ENCODE measurements around the gene TMEM123.
A peak's percentile ranks its signal among the peaks of the same experiment; 100 is the strongest.

The TMEM123 gene

DNA sequence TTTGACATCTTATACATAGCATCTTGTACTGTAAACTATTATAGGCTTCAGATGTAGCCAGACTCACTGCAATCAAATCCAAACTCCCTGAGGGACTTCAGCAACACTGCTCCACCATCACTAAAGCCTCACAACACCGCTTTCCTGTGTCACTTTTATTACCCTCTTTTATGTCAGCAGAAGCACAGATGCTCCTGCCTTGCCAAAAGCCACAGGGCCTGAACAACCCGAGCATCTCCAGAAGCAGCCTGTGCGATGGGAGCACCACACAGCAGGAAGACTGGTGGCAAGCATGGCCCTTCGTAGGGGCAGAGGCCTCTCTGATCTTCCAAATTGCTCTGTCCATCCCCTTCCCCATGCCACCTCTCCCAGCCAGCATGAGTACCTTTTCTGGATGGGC lies 22.9 kb downstream of the TMEM123 start:
- Mint-ChIP-seq H3K4me1 (ENCODE audit: low read depth) (peaks cover 89% of the 10 kb centered on the region), H3K27ac (peak overlapping the region; percentile 92), H3K36me3 (ENCODE audit: low read depth) (peaks cover 76% of the 10 kb centered on the region), H3K27me3 (no peaks in the 10 kb centered on the region), H3K9me3 (peaks cover 19% of the 10 kb centered on the region), H3K4me3 (no peak overlapping the region)

DNA sequence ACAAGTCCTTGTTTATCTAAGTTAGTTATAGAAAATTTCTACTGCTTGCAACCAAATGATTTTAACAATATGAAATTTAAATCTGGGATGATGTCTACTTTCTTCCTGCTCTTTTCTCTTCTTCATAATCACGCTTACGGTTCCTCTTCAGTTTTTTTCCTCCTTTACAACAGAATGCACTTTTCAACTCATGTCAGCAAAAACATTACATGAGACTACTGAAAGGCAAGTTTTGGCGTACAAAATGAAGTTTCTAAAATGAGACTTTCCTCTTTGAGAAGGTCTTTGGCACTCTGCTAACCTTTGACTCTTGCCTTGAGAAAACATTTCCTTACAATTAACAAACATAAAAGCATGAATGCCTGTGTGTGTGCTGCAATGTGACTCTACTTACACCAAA lies 23.3 kb downstream of the TMEM123 start:
- Mint-ChIP-seq H3K9me3 (peaks cover 15% of the 10 kb centered on the region), H3K27ac (peak overlapping the region; percentile 92), H3K27me3 (no peaks in the 10 kb centered on the region), H3K4me1 (ENCODE audit: low read depth) (peaks cover 88% of the 10 kb centered on the region), H3K36me3 (ENCODE audit: low read depth) (peaks cover 73% of the 10 kb centered on the region), H3K4me3 (no peak overlapping the region)

DNA sequence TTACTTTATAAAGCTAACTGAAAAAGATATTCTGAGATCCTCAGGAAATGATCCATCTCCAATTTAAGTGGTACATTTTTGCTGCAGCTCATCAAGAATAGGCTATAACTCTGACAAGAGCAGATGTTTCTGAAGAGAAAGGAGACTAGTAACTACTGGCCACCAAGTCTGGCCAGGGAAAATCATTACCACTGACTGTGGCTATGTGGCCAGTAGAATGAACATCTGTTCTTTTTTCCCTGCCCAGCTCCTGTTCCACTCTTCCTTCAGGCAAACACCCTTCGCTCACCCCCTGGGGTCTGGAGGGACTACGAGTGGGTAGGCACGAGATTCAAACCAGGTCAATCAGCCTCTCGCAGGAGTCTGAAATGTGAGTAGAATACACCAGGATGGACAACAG lies 23.9 kb downstream of the TMEM123 start:
- no peak overlapping the region for H3K27ac Mint-ChIP-seq
- H3K4me3 Mint-ChIP-seq, result no peak overlapping the region
- H3K27me3 Mint-ChIP-seq, result no peaks in the 10 kb centered on the region
- peaks cover 15% of the 10 kb centered on the region for H3K9me3 Mint-ChIP-seq
- peaks cover 67% of the 10 kb centered on the region for H3K36me3 Mint-ChIP-seq (ENCODE audit: low read depth)
- H3K4me1 Mint-ChIP-seq (ENCODE audit: low read depth), result peaks cover 88% of the 10 kb centered on the region

DNA sequence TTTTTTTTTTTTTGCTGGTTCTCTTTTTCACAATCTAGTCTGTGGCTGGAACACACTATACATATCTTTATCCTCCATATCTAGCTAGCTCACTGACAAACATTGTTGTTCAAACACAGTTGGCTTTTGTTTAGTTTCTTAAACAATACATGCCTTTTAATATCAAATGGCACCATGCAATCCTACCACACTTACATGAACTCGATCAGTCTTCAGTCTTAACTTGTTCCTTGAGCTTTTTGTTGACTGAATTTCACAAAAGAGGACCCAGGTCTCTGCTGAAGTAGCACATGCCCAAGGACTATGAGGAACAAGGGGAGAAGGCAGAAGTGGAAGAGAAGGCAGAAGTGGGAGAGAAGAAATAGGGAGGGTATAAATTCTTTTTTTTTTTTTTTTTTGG lies 25.5 kb downstream of the TMEM123 start:
- Mint-ChIP-seq H3K9me3 (peaks cover 6% of the 10 kb centered on the region), H3K36me3 (ENCODE audit: low read depth) (peaks cover 57% of the 10 kb centered on the region), H3K4me3 (no peak overlapping the region), H3K4me1 (ENCODE audit: low read depth) (peaks cover 90% of the 10 kb centered on the region), H3K27ac (peak overlapping the region; percentile 83), H3K27me3 (no peaks in the 10 kb centered on the region)

DNA sequence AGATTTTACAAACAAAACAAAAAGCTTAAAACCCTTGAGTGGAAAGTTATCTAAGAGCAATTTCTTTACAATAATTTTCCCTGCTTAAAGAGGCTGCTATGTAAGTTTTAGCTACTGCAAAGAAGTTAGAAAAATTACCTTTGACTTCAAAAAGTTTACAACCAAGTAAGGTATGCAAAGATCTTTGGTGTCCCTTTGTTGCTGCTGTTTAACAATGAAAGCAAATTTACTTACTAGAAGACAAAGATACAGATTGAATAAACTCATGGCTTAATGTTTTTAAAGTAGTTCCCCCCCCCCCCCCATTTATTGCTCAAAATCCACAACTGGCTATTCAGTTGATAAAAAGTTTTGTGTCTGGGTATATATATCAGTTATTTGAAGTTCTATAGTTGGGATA lies 26.0 kb downstream of the TMEM123 start:
- Mint-ChIP-seq H3K27me3 (no peaks in the 10 kb centered on the region), H3K9me3 (peaks cover 3% of the 10 kb centered on the region), H3K27ac (no peak overlapping the region), H3K4me1 (ENCODE audit: low read depth) (peaks cover 90% of the 10 kb centered on the region), H3K4me3 (no peak overlapping the region), H3K36me3 (ENCODE audit: low read depth) (peaks cover 56% of the 10 kb centered on the region)

DNA sequence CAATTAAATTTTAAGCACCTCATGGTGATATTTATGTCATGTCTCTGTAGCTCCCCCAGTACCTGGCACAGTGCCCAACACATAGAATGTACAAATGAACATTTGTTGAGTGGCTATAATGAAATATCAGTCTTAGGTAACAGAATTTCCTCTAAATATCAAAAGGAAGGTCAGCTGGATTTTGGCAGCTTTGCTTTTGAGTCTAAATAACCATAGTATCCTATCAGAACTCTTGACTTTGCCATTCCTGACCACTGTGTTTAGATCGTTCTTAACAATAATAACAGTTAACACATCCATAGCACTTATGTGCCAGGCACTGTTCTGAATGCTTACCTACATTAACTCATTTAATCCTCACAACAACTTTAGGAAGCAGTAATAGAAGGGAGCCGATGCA lies 26.6 kb downstream of the TMEM123 start:
- Mint-ChIP-seq H3K4me1 (ENCODE audit: low read depth) (peaks cover 90% of the 10 kb centered on the region), H3K27ac (no peak overlapping the region), H3K36me3 (ENCODE audit: low read depth) (peaks cover 54% of the 10 kb centered on the region), H3K4me3 (no peak overlapping the region), H3K27me3 (no peaks in the 10 kb centered on the region), H3K9me3 (no peaks in the 10 kb centered on the region)

DNA sequence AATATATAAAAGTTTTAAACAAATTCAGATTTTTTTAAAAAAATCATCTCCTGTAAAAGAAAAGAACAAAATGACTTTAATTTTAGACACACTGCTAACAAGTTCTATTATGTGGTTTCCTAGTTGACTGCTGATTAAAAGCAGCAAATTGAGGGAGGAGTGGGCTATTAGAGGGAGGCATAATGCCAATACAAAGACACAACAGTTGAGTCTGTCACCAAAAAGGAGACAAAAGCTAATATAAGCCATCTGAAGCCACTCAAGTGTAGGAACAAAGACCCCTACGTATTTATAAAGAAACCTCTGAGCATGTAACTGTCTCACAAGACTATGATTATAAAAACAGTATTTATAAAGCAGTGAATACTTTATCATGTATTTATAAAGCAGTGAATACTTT lies 28.6 kb downstream of the TMEM123 start:
- H3K27me3 Mint-ChIP-seq, result no peaks in the 10 kb centered on the region
- no peaks in the 10 kb centered on the region for H3K9me3 Mint-ChIP-seq
- no peak overlapping the region for H3K4me3 Mint-ChIP-seq
- H3K36me3 Mint-ChIP-seq (ENCODE audit: low read depth), result peaks cover 52% of the 10 kb centered on the region
- H3K4me1 Mint-ChIP-seq (ENCODE audit: low read depth), result peaks cover 90% of the 10 kb centered on the region
- H3K27ac Mint-ChIP-seq, result no peak overlapping the region

DNA sequence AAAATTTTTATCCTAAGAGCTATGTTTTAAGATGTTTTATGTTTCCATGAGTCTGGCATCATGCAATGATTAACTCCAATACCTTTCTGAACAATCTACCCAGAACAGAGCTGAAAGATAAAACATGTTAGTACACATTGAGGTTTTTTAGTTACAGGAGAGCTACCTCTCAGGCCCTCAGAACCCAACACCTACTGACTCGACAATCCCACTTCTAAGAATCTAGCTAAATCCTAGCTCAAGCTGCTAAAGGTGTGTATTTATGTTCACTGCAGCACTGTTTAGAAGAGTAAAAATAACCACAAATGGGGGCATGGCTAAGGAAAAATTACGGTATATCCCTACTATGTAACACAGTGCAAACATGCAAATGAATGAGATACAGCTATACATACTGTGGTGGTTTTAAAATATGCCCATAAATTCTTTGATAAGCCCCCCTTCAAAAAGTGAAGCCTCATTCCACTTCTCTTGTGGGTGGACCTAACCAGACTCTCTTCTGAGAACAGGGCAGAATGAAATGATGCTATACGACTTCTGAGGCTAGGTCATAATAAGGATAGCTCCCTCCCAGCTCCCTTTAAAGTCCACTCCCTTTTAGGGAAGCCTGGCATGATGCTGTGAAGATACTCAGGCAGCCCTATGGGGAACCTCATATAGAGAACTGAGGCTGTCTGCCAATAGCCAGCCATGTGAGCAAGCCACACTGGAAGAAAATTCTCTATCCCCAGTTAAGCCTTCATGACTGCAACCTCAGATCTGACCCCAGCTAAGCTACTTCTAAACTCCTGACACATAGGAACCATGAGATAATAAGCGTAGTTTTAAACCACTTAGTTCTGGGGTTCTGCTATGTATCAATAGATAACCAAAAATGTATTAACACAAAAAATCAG lies 29.5 kb downstream of the TMEM123 start:
- no peaks in the 10 kb centered on the region for H3K27me3 Mint-ChIP-seq
- H3K36me3 Mint-ChIP-seq (ENCODE audit: low read depth), result peaks cover 57% of the 10 kb centered on the region
- peak overlapping the region; percentile 19 for H3K27ac Mint-ChIP-seq
- no peaks in the 10 kb centered on the region for H3K9me3 Mint-ChIP-seq
- peaks cover 93% of the 10 kb centered on the region for H3K4me1 Mint-ChIP-seq (ENCODE audit: low read depth)
- no peak overlapping the region for H3K4me3 Mint-ChIP-seq

DNA sequence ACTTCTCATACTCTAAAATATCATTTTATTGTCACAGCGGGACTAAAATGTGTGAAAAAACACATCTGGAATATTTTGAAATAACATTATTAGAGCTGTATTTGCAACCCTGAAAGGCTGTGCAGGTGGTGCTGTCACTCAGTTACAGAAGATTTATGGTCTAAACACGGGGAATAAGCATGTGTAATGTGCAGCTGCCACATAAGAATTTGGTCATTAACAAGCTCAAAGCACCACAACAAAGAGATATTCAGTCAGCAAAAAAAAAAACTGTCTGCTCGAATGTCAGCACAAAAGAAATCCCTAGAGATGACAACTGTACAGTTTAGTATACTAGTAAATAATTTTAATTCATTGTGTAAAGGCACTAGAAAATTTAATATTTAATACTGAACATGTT lies 31.3 kb downstream of the TMEM123 start:
- Mint-ChIP-seq H3K4me3 (no peak overlapping the region), H3K27ac (peak overlapping the region; percentile 83), H3K4me1 (ENCODE audit: low read depth) (peaks cover 98% of the 10 kb centered on the region), H3K27me3 (no peaks in the 10 kb centered on the region), H3K9me3 (no peaks in the 10 kb centered on the region), H3K36me3 (ENCODE audit: low read depth) (peaks cover 64% of the 10 kb centered on the region)

DNA sequence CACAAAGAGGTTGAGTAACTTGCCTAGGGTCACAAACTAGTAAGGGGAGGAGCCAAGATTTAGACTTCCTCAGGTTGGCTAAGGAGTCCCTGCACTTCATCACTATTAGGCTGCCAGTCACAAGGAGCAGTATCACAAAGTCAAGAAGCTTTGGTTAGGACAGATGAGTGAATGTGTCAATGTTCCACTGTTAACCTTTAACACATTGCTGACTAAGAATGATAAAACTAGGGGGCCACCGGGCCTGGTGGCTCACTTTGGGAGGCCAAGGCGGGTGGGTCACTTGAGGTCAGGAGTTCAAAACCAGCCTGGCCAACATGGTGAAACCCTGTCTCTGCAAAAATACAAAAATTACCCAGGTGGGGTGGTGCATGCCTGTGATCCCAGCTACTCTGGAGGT lies 32.0 kb downstream of the TMEM123 start:
- Mint-ChIP-seq H3K27me3 (no peaks in the 10 kb centered on the region), H3K4me3 (no peak overlapping the region), H3K36me3 (ENCODE audit: low read depth) (peaks cover 63% of the 10 kb centered on the region), H3K27ac (peak overlapping the region; percentile 83), H3K4me1 (ENCODE audit: low read depth) (peaks cover 99% of the 10 kb centered on the region), H3K9me3 (no peaks in the 10 kb centered on the region)

DNA sequence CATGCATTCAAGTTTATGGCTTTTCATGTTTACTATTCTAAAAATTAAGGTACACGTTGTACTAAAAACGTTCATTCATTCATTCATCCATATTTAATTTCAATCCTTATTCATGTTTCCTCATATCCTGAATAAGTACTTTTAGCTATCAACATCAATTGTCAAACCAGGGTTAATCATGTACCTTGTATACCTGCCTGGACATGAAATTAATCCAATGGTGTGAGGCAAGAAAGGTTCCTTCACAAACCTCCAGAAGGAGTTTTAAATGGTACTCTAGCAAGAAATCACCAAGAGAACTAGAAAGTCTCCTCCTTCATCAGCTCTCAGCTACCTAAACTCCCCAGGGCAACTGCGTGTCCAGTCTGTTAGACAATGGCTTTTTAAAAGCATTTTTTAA lies 33.4 kb downstream of the TMEM123 start:
- H3K4me1 Mint-ChIP-seq (ENCODE audit: low read depth), result peaks cover 100% of the 10 kb centered on the region
- no peak overlapping the region for H3K4me3 Mint-ChIP-seq
- no peaks in the 10 kb centered on the region for H3K27me3 Mint-ChIP-seq
- H3K27ac Mint-ChIP-seq, result no peak overlapping the region
- peaks cover 56% of the 10 kb centered on the region for H3K36me3 Mint-ChIP-seq (ENCODE audit: low read depth)
- H3K9me3 Mint-ChIP-seq, result no peaks in the 10 kb centered on the region

DNA sequence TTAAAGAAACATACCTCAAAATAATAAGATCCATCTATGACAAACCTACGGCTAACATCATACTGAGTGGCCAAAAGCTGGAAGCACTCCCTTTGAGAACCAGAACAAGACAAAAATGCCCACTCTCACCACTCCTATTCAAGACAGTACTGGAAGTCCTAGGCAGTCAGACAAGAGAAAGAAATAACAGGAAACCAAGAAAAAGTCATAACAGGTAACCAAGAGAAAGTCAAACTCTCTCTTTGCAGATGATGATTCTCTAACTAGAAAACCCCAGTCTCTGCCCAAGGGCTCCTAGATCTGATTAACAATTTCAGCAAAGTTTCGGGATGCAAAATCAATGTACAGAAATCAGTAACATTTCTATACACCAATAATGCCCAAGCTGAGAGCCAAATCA lies 35.6 kb downstream of the TMEM123 start:
- H3K27me3 Mint-ChIP-seq, result no peaks in the 10 kb centered on the region
- peaks cover 100% of the 10 kb centered on the region for H3K4me1 Mint-ChIP-seq (ENCODE audit: low read depth)
- no peaks in the 10 kb centered on the region for H3K9me3 Mint-ChIP-seq
- H3K36me3 Mint-ChIP-seq (ENCODE audit: low read depth), result peaks cover 55% of the 10 kb centered on the region
- peak overlapping the region; percentile 86 for H3K27ac Mint-ChIP-seq
- peak overlapping the region; percentile 37 for H3K4me3 Mint-ChIP-seq

DNA sequence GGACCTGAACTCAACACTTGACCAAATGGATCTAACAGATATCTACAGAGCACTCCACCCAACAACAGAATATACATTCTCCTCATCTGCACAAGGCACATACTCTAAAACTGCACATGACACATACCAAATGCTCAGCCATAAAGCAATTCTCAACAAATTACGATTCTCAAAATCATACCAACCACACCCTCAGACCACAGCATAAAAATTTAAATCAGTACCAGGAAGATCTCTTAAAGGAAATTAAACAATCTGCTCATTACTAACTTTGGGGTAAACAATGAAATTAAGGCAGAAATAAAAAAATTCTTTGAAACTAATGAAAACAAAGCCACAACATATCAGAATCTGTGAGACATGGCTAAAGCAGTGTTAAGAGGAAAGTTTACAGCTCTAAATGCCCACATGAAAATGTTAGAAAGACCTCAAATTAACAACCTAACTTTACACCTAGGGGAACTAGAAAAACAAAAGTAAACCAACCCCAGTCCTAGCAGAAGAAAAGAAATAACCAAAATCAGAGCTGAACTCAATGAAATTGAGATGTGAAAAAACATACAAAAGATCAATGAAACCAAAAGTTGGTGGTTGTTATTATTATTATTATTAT lies 37.2 kb downstream of the TMEM123 start:
- H3K27ac Mint-ChIP-seq, result peak overlapping the region; percentile 27

DNA sequence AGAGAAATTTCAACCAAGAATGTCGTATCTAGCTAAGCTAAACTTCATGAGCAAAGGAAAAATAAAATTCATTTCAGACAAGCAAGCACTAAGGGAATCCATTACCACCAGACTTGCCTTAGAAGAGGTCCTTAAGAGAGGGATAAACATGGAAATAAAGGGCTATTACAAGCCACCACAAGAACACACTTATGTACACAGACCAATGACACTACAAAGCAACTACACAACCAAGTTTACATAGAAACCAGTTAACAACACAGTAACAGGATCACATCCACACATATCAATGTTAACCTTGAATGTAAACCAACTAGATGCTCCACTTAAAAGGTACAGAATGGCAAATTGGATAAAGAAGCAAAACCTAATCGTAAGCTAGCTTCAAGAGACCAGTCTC lies 38.0 kb downstream of the TMEM123 start:
- Mint-ChIP-seq H3K27ac (no peak overlapping the region), H3K4me3 (peak overlapping the region; percentile 40), H3K27me3 (no peaks in the 10 kb centered on the region), H3K9me3 (no peaks in the 10 kb centered on the region), H3K4me1 (ENCODE audit: low read depth) (peaks cover 96% of the 10 kb centered on the region), H3K36me3 (ENCODE audit: low read depth) (peaks cover 52% of the 10 kb centered on the region)

More for the DNA sequence above, 37.2 kb downstream of the TMEM123 start:
- H3K4me1 Mint-ChIP-seq (ENCODE audit: low read depth), result peaks cover 99% of the 10 kb centered on the region
- H3K27me3 Mint-ChIP-seq, result no peaks in the 10 kb centered on the region
- peaks cover 49% of the 10 kb centered on the region for H3K36me3 Mint-ChIP-seq (ENCODE audit: low read depth)
- no peaks in the 10 kb centered on the region for H3K9me3 Mint-ChIP-seq
- peak overlapping the region; percentile 40 for H3K4me3 Mint-ChIP-seq

DNA sequence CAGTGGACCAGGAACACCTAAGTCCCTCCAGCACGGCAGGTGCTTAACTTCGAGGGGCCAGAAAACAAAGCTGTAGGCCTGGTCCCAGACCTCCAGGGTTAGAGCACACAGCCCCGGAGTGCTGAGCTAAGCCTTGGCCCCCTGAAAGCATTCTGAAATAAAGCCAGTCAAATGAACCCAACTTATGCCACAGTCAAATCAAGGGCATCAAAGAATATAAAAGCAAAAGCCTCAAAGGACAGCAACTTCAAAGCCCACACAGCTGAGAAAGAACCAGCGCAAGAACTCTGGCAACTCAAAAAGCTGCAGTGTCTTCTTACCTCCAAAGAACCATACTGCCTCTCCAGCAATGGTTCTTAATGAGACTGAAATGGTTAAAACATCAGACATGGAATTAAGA lies 39.1 kb downstream of the TMEM123 start:
- peaks cover 48% of the 10 kb centered on the region for H3K36me3 Mint-ChIP-seq (ENCODE audit: low read depth)

More for the DNA sequence above, 39.1 kb downstream of the TMEM123 start:
- H3K4me3 Mint-ChIP-seq, result peak overlapping the region; percentile 8
- H3K4me1 Mint-ChIP-seq (ENCODE audit: low read depth), result peaks cover 89% of the 10 kb centered on the region
- H3K27ac Mint-ChIP-seq, result peak overlapping the region; percentile 49
- H3K9me3 Mint-ChIP-seq, result no peaks in the 10 kb centered on the region
- no peaks in the 10 kb centered on the region for H3K27me3 Mint-ChIP-seq

Data from stimulated activated naive CD8-positive, alpha-beta T cell treated with anti-CD3 and anti-CD28 coated beads, Interleukin-15, Interleukin-2, amounts not matched to agents 100 ng/mL and 50 ng/mL, for 24 hours (primary cell).